Naive thymus-derived CD4-positive, alpha-beta T cell (primary cell): Measurements from ENCODE around the gene PTPRJ. TPM values are rescaled to one million over a fixed set of nuclear protein-coding genes. Genes with fewer than 3 reads are reported as not detected.

Source experiments
- ATAC-seq: fragments of 150-1000 bp; cut with Tn5 transposase; 2 replicates; pipeline ENCODE4 v1.10.0; 2021; ENCODE audit warnings: mild to moderate bottlenecking, moderate library complexity
- CTCF ChIA-PET: fragments of 350-600 bp; sonication (Branson Sonifier 250); formaldehyde crosslinking; loops from one replicate; lab custom pipeline; 2021; ENCODE audit warnings: antibody characterized with exemption; lab: Charles Lee
- POLR2A ChIA-PET: fragments of 350-600 bp; sonication (Branson Sonifier 250); formaldehyde crosslinking; loops from one replicate; lab custom pipeline; 2021; ENCODE audit warnings: antibody characterized with exemption, inconsistent platforms; lab: Charles Lee
- DNase-seq, 9 donors: peaks; one replicate each; pipeline versions ENCODE4 v3.0.0 to v3.0.0-alpha.2; 2020 to 2022; ENCODE audit warnings: mixed read lengths in 1 of 9
- H3K27ac ChIP-seq: one replicate; pipeline ENCODE4 v1.7.0; 2013; ENCODE audit warnings: mild to moderate bottlenecking, low read depth, low read length, moderate library complexity
- H3K27me3 ChIP-seq, 2 donors: one replicate each; pipeline ENCODE4 v1.7.0; 2013; ENCODE audit warnings: low read length in 2 of 2, mild to moderate bottlenecking in 2 of 2, moderate library complexity in 2 of 2; ENCODE audit not compliant: control insufficient read depth in 2 of 2, insufficient read depth in 2 of 2
- H3K36me3 ChIP-seq, 3 experiments: 1 replicate in 2 of 3; 2 replicates in 1 of 3; pipeline ENCODE4 v1.7.0; 2013; ENCODE audit warnings: low read length in 3 of 3, mild to moderate bottlenecking in 3 of 3, moderate library complexity in 1 of 3; ENCODE audit not compliant: insufficient read depth in 3 of 3, control insufficient read depth in 2 of 3
- H3K4me1 ChIP-seq, 2 donors: one replicate each; pipeline ENCODE4 v1.7.0; 2013; ENCODE audit warnings: low read length in 2 of 2, mild to moderate bottlenecking in 2 of 2, moderate library complexity in 1 of 2; ENCODE audit not compliant: control insufficient read depth in 2 of 2, insufficient read depth in 2 of 2
- H3K4me3 ChIP-seq: 2 replicates; pipeline ENCODE4 v1.7.0; 2013; ENCODE audit warnings: mild to moderate bottlenecking, low read length
- H3K9me3 ChIP-seq, 3 experiments: 1 replicate in 2 of 3; 2 replicates in 1 of 3; pipeline ENCODE4 v1.7.0; 2013; ENCODE audit warnings: low read length in 3 of 3; ENCODE audit not compliant: control insufficient read depth in 2 of 3
- H3K27ac Mint-ChIP-seq, 9 donors: one replicate each; pipeline ENCODE4 v1.8.0; 2020 to 2022; ENCODE audit warnings: mixed read lengths in 9 of 9, mild to moderate bottlenecking in 8 of 9, moderate library complexity in 5 of 9, inconsistent platforms in 2 of 9
- H3K27me3 Mint-ChIP-seq, 5 donors: one replicate each; pipeline ENCODE4 v1.8.0; 2021 to 2022; ENCODE audit warnings: mixed read lengths in 5 of 5, mild to moderate bottlenecking in 1 of 5
- H3K36me3 Mint-ChIP-seq, 5 donors: one replicate each; pipeline ENCODE4 v1.8.0; 2020 to 2022; ENCODE audit warnings: mixed read lengths in 5 of 5, mild to moderate bottlenecking in 3 of 5, inconsistent platforms in 1 of 5
- H3K4me1 Mint-ChIP-seq, 7 donors: one replicate each; pipeline ENCODE4 v1.8.0; 2020 to 2022; ENCODE audit warnings: mixed read lengths in 7 of 7, mild to moderate bottlenecking in 3 of 7, inconsistent platforms in 1 of 7
- H3K4me3 Mint-ChIP-seq, 10 donors: one replicate each; pipeline ENCODE4 v1.8.0; 2020 to 2022; ENCODE audit warnings: mild to moderate bottlenecking in 10 of 10, mixed read lengths in 10 of 10, moderate library complexity in 6 of 10, inconsistent platforms in 2 of 10
- H3K9me3 Mint-ChIP-seq, 11 donors: one replicate each; pipeline ENCODE4 v1.8.0; 2020 to 2022; ENCODE audit warnings: mixed read lengths in 11 of 11, mild to moderate bottlenecking in 4 of 11, inconsistent platforms in 1 of 11, moderate library complexity in 1 of 11
- intact Hi-C, 2 donors: fragments of 100-400 bp; cut with micrococcal nuclease; formaldehyde crosslinking; loops; one replicate each; pipeline ENCODE4 v1.15.1; 2023
- polyA plus RNA-seq, 2 donors: library from polyadenylated mRNA; unstranded; fragments of 300-500 nt; fragmentation: Illumina TruSeq; gene quantifications; one replicate each; pipeline ENCODE4 v1.2.3, GENCODE V29; 2021
- total RNA-seq, 6 experiments: library from RNA in 5 of 6; stranded (reverse) in 5 of 6; gene quantifications; 1 replicate in 5 of 6; 2 replicates in 1 of 6; pipeline ENCODE4 v1.2.3 and lab custom pipeline; 2021 to 2026

The PTPRJ gene
- total and polyA plus RNA-seq, 7 experiments from 2014 or later: 7.0 to 82.3 (median 46.7) TPM

DNA sequence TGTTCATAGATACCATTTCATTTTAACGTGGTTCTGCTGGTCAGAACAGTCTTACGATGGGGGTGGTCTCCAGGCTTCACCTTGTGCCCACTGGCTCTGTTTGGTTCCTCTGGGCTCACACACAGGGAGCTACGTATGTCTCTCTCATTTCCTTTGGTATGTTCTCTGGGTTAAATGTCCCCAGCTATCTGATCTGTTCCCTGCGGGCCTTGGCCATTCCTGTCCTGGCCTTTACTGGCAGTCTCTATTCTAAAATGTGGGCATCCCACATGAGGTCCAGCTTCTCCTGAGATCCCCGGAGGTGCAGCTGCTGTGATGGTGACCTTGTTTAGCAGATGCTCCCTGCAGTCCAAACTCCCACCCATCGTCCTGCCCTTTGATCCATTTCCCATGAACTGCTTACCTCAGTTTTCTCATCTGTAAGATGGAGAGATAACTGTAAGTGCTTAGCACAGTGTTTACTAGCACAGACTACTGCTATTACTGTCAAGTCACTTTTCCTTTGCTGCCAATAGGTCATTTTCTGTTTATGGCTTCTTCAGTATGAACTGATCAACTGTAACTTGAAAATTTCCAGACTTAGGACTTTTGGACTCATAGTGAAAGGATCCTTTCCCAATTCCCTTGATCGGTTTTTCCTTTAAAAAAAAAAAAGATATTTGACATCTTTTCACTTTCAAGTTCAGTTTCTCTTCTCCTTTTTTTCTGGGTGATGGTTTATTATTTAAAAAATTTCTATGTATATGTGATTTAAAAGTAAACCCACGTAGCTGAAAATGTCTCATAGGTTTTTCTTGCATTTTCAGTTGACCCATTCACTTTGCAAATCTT, 92.9 kb downstream of the PTPRJ start:
- peaks cover 4 to 53% (median 24%) of the 10 kb centered on the region in 5 donors for H3K36me3 Mint-ChIP-seq
- Histone ChIP-seq H3K36me3 (peaks cover 0 to 3% (median 0%) of the 10 kb centered on the region in 3 experiments), H3K27ac (no peak overlapping the region), H3K9me3 (no peaks in the 10 kb centered on the region), H3K4me1 (no peaks in the 10 kb centered on the region), H3K4me3 (no peak overlapping the region), H3K27me3 (no peaks in the 10 kb centered on the region)
- POLR2A ChIA-PET: interaction anchor here (0.9 to 1.1 kb wide), 2 partner anchors 29 to 119 kb away, joined by 3 to 5 read pairs; no protein-coding TSS in a partner anchor
- ATAC-seq (no peak), DNase-seq (no peak)
- H3K4me1 Mint-ChIP-seq: peaks cover 16 to 46% (median 32%) of the 10 kb centered on the region in 7 donors
- H3K4me3 Mint-ChIP-seq: peak overlapping the region in 1 of 10 donors; percentile 63
- H3K27ac Mint-ChIP-seq: peak overlapping the region in 1 of 9 donors; percentile 65
- peaks cover 0 to 2% (median 0%) of the 10 kb centered on the region in 11 donors for H3K9me3 Mint-ChIP-seq
- CTCF ChIA-PET: no interaction called here
- intact Hi-C loops: no loop called here
- no peaks in the 10 kb centered on the region for H3K27me3 Mint-ChIP-seq

DNA sequence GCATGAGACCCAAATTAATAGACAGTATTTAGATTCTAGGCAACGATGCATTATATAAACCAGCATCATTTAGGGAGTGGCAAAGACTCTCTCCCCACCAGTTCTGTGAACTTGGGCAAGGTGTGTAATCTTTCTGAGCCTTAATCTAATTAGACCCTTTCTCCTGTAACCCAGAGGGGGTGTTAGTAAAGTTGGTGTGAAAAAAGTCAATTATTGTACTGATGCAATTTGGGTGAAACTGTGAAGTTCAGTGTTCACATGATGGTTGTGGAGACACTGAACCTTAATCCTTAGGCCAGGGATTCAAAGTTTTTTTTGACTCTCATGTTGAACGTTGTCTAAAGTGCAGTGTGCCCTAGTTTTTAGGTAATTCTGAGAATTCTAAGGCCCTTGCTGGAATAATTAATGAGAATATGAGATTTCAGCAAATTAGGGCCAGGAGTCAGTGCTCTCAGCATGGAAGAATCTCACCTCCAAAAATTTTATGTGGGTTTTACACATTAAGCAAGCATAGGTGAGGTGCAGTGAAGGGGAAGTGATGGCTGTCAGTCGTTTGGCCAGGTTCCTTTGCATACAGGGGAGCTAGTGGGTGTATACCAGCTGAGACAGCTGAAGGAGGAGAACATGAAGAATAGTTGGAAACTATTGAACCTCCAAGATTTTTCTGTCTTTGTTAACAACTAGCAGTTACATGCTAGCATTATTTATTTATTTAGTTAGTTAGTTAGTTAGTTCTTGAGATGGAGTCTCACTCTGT, 94.2 kb downstream of the PTPRJ start:
- Mint-ChIP-seq H3K27me3 (no peaks in the 10 kb centered on the region), H3K36me3 (peaks cover 0 to 54% (median 21%) of the 10 kb centered on the region in 5 donors), H3K4me1 (peaks cover 21 to 55% (median 38%) of the 10 kb centered on the region in 7 donors), H3K4me3 (no peak overlapping the region), H3K27ac (peak overlapping the region in 2 of 9 donors; percentile 18 to 72), H3K9me3 (peaks cover 0 to 2% (median 0%) of the 10 kb centered on the region in 11 donors)
- no peaks in the 10 kb centered on the region for H3K27me3 ChIP-seq
- intact Hi-C loops: loop anchor here in 1 of 2 donors (5.0 kb wide), 1 partner anchor 32 kb away; no protein-coding TSS in a partner anchor
- H3K4me3 ChIP-seq: no peak overlapping the region
- no peak overlapping the region for H3K27ac ChIP-seq
- DNase-seq (no peak), ATAC-seq (no peak)
- no peaks in the 10 kb centered on the region for H3K4me1 ChIP-seq
- H3K36me3 ChIP-seq: peaks cover 0 to 3% (median 0%) of the 10 kb centered on the region in 3 experiments
- H3K9me3 ChIP-seq: no peaks in the 10 kb centered on the region
- ChIA-PET CTCF (interaction anchor here (0.5 to 1.0 kb wide), 3 partner anchors 8 to 140 kb away, joined by 3 read pairs; no protein-coding TSS in a partner anchor), POLR2A (interaction anchor here (0.8 to 1.1 kb wide), 3 partner anchors 31 to 140 kb away, joined by 3 to 5 read pairs (median 4); no protein-coding TSS in a partner anchor)

DNA sequence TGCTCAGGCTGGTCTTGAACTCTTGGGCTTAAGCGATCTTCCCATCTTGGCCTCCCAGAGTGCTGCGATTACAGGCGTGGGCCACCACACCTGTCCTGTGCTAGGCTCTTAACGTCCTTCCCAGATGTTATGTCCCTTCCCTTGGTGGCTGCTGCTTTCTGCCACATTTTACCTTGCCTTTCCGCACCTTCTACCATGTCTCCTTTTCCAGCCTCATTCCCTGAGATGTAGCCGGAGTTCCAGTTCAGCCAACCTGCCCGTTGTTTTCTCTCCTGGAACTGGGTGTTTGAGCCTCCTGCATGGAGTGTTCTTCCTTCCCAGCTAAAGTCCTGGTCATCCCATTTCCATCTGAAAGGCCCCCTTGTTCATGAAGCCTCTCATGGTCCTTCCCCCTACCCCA, 95.3 kb downstream of the PTPRJ start:
- Mint-ChIP-seq H3K27ac (peak overlapping the region in 2 of 9 donors; percentile 52 to 67), H3K27me3 (no peaks in the 10 kb centered on the region), H3K36me3 (peaks cover 0 to 49% (median 20%) of the 10 kb centered on the region in 5 donors), H3K9me3 (peaks cover 0 to 2% (median 0%) of the 10 kb centered on the region in 11 donors), H3K4me3 (peak overlapping the region in 1 of 10 donors; percentile 1), H3K4me1 (peaks cover 28 to 64% (median 47%) of the 10 kb centered on the region in 7 donors)
- H3K9me3 ChIP-seq: no peaks in the 10 kb centered on the region
- H3K36me3 ChIP-seq: no peaks in the 10 kb centered on the region
- ATAC-seq: no peak
- H3K27ac ChIP-seq: no peak overlapping the region
- ChIA-PET CTCF (interaction anchor here (0.7 kb wide), 1 partner anchor 141 kb away, joined by 5 read pairs; no protein-coding TSS in a partner anchor), POLR2A (interaction anchor here (0.8 kb wide), 1 partner anchor 141 kb away, joined by 4 read pairs; no protein-coding TSS in a partner anchor)
- H3K4me1 ChIP-seq: peaks cover 0 to 1% of the 10 kb centered on the region in 2 donors
- intact Hi-C loops: loop anchor here in 1 of 2 donors (5.0 kb wide), 1 partner anchor 33 kb away; no protein-coding TSS in a partner anchor
- H3K4me3 ChIP-seq: no peak overlapping the region
- DNase-seq: no peak
- no peaks in the 10 kb centered on the region for H3K27me3 ChIP-seq

DNA sequence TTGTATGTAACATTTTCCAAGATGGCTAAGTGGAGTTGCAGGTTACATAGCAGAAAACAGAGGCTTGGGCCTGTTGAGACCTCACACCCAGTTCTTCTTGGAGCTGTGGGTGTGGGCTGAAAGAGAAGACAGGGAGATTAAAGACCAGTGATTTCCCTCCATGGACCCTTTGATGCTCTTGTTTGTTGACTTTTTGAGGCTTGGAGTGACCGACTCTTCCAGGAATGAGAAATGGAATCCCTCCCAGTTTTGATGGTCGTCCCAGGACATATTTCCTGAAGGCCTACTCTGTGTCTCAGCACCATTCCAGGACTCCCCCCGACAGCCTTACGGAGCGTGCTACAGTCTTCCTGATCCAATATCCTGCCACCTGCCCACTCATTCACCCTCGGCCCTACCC, 96.9 kb downstream of the PTPRJ start:
- Histone ChIP-seq H3K4me3 (no peak overlapping the region), H3K9me3 (no peaks in the 10 kb centered on the region), H3K36me3 (no peaks in the 10 kb centered on the region), H3K4me1 (peaks cover 0 to 10% of the 10 kb centered on the region in 2 donors), H3K27ac (no peak overlapping the region), H3K27me3 (no peaks in the 10 kb centered on the region)
- peak overlapping the region in 2 of 9 donors; percentile 28 to 34 for H3K27ac Mint-ChIP-seq
- H3K27me3 Mint-ChIP-seq: no peaks in the 10 kb centered on the region
- no peak overlapping the region for H3K4me3 Mint-ChIP-seq
- intact Hi-C loops: loop anchor here in 1 of 2 donors (5.0 kb wide), 1 partner anchor 35 kb away; no protein-coding TSS in a partner anchor
- ChIA-PET POLR2A (interaction anchor here (0.6 to 0.7 kb wide), 2 partner anchors 41 to 222 kb away, joined by 3 to 4 read pairs; no protein-coding TSS in a partner anchor), CTCF (interaction anchor here (0.7 to 1.2 kb wide), 2 partner anchors 9 to 32 kb away, joined by 3 to 4 read pairs; no protein-coding TSS in a partner anchor)
- no peak for ATAC-seq
- peaks cover 0 to 45% (median 14%) of the 10 kb centered on the region in 5 donors for H3K36me3 Mint-ChIP-seq
- H3K9me3 Mint-ChIP-seq: peaks cover 0 to 1% (median 0%) of the 10 kb centered on the region in 11 donors
- peaks cover 43 to 75% (median 63%) of the 10 kb centered on the region in 7 donors for H3K4me1 Mint-ChIP-seq
- no peak for DNase-seq

DNA sequence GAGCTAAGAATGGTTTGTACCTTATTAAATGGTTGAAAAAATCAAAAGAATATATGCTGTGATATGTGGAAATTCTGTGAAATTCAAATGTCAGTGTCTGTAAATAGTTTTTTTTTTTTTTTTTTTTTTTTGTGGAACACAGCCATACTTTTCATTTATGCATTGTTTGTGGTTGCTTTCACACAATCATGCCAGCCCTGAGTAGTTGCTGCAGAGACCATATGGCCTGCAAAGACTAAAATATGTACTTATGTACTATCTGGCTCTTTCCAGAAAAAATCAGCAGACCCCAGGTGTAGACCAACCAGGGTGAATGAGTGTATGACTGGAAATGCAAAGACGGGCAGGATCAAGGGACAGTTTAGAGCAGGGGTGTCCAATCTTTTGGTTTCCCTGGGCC, 98.3 kb downstream of the PTPRJ start:
- ATAC-seq (no peak), DNase-seq (no peak)
- H3K36me3 ChIP-seq: no peaks in the 10 kb centered on the region
- Mint-ChIP-seq H3K27ac (peak overlapping the region in 1 of 9 donors; percentile 16), H3K36me3 (peaks cover 0 to 45% (median 11%) of the 10 kb centered on the region in 5 donors), H3K27me3 (no peaks in the 10 kb centered on the region), H3K4me3 (no peak overlapping the region), H3K4me1 (peaks cover 50 to 75% (median 67%) of the 10 kb centered on the region in 7 donors), H3K9me3 (no peaks in the 10 kb centered on the region)
- intact Hi-C loops: loop anchor here in 1 of 2 donors (5.0 kb wide), 1 partner anchor 36 kb away; no protein-coding TSS in a partner anchor
- H3K27ac ChIP-seq: no peak overlapping the region
- no peaks in the 10 kb centered on the region for H3K27me3 ChIP-seq
- H3K4me3 ChIP-seq: no peak overlapping the region
- ChIA-PET CTCF (no interaction called here), POLR2A (no interaction called here)
- H3K9me3 ChIP-seq: no peaks in the 10 kb centered on the region
- H3K4me1 ChIP-seq: peaks cover 0 to 10% of the 10 kb centered on the region in 2 donors
